ENCODE data around the gene LRRTM1.

LRRTM1 gene

GRCh38 chr2:80299661-80300060 is 4.9 kb downstream of the LRRTM1 start:
- H3K27me3 ChIP-seq (ENCODE audit: insufficient read depth, poor library complexity, severe bottlenecking): peaks cover 29% of the 10 kb centered on the region
- DNase-seq (ENCODE audit: low read depth in 1 of 2, low spot score in 1 of 2): no peak
- no peak for TF ChIP-seq REST (IDR thresholded peaks at IDR 0.05; ENCODE audit: insufficient replicate concordance, low read depth)
- no peak for TF ChIP-seq SPI1 (IDR thresholded peaks at IDR 0.05; ENCODE audit: borderline replicate concordance, low read depth)
- no peak for TF ChIP-seq POLR2AphosphoS5 (IDR thresholded peaks at IDR 0.05; ENCODE audit: low read depth)
- H3K27ac ChIP-seq (replicated peaks): no peak overlapping the region
- no peak overlapping the region for H3K4me3 ChIP-seq (replicated peaks; ENCODE audit: insufficient read depth, low read length)

- Histone ChIP-seq H3K4me3 (replicated peaks; ENCODE audit: insufficient read depth, low read length) (no peak overlapping the region), H3K27me3 (ENCODE audit: insufficient read depth, poor library complexity, severe bottlenecking) (peaks cover 28% of the 10 kb centered on the region), H3K27ac (replicated peaks) (no peak overlapping the region)
- no peak for DNase-seq (ENCODE audit: low read depth in 1 of 2, low spot score in 1 of 2)
- TF ChIP-seq SPI1 (IDR thresholded peaks at IDR 0.05; ENCODE audit: borderline replicate concordance, low read depth) (no peak), GABPA (IDR thresholded peaks at IDR 0.05; ENCODE audit: low read depth) (no peak), REST (IDR thresholded peaks at IDR 0.05; ENCODE audit: insufficient replicate concordance, low read depth) (no peak), CTCF (IDR thresholded peaks at IDR 0.05; ENCODE audit: insufficient read depth, low read length) (no peak)
Measured at GRCh38 chr2:80298954-80299353, 5.6 kb downstream of the LRRTM1 start.

- H3K27ac ChIP-seq (replicated peaks): no peak overlapping the region
- no peak for DNase-seq (ENCODE audit: low read depth in 1 of 2, low spot score in 1 of 2)
- TF ChIP-seq POLR2AphosphoS5 (IDR thresholded peaks at IDR 0.05; ENCODE audit: low read depth) (no peak), SPI1 (IDR thresholded peaks at IDR 0.05; ENCODE audit: borderline replicate concordance, low read depth) (no peak), CTCF (IDR thresholded peaks at IDR 0.05; ENCODE audit: insufficient read depth, low read length) (no peak), REST (IDR thresholded peaks at IDR 0.05; ENCODE audit: insufficient replicate concordance, low read depth) (no peak), GABPA (IDR thresholded peaks at IDR 0.05; ENCODE audit: low read depth) (no peak)
- H3K27me3 ChIP-seq (ENCODE audit: insufficient read depth, poor library complexity, severe bottlenecking): no peaks in the 10 kb centered on the region
- no peak overlapping the region for H3K4me3 ChIP-seq (replicated peaks; ENCODE audit: insufficient read depth, low read length)
Measured at GRCh38 chr2:80293039-80293438, 11.5 kb downstream of the LRRTM1 start.

- Histone ChIP-seq H3K27me3 (ENCODE audit: insufficient read depth, poor library complexity, severe bottlenecking) (no peaks in the 10 kb centered on the region), H3K27ac (replicated peaks) (no peak overlapping the region), H3K4me3 (replicated peaks; ENCODE audit: insufficient read depth, low read length) (no peak overlapping the region)
- no peak for DNase-seq (ENCODE audit: low read depth in 1 of 2, low spot score in 1 of 2)
- TF ChIP-seq CTCF (IDR thresholded peaks at IDR 0.05; ENCODE audit: insufficient read depth, low read length): no peak
Measured at GRCh38 chr2:80292474-80292873, 12.1 kb downstream of the LRRTM1 start.
